HG03469 (cell line): Measurements from ENCODE around the gene NPAS3.

Source experiments
- ATAC-seq: cut with Tn5 transposase; IDR thresholded peaks from one replicate; pipeline ENCODE4 v1.9.1; 2021; ENCODE audit warnings: mild to moderate bottlenecking, moderate library complexity, moderate number of reproducible peaks; ENCODE audit not compliant: unreplicated experiment

Gene NPAS3

DNA sequence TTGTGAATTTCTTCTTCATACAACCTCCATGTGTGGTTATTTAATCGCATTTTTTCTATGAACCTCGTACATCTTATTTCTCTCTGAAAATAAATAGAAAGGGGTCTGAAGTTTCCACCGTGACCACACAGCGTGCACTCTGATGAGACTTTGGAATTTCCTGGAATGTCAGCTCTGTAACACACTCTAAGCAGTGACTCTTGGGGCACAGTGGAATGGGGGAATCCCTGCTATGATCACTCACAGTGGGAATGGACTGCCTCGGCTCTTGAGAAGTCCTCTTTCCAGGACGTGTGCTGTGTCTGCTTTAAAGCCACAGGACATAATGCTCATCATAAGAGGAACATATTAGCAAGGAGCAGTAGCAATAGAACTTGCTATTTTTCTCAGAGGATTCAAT lies 596.0 kb downstream of the NPAS3 start:
- ATAC-seq: no peak

DNA sequence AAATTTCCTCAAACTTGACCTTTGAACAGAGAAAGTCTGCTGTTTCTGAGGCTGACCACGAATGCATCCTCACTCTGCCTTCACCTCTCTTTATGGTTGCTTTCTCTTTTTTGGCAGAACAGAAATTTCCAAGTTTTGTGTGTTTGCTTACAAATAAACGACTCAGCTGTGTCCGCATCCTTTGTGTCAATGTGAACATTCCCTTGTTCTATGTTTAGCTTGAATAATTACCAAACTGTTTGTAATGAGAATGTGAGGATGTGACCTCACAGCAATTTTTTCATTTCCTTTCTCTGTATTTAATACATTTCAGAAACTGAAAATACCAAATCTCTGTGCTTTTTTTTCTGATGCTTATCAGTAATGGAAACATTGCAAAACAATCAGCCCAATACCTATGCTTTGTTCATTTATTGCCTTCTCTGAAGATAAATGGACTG lies 601.3 kb downstream of the NPAS3 start:
- no peak for ATAC-seq

DNA sequence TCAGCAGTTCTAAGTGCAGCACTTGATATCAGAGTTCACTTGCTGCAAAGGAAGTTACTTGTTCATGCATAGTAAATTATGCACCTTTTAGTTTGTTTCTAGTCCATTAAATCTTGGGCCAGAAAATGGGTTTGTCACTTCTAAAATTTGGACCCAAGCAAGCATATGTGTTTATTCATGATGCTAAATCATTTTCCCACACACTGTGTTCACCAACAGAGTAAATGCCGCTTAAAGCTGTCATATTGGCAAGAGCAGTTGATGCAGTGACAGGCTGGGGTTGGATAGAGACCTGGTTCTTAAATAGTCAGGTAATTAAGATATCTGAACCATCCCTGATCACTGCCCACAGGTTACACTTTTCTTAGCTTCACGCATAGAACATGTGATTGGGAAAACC lies 602.5 kb downstream of the NPAS3 start:
- no peak for ATAC-seq

DNA sequence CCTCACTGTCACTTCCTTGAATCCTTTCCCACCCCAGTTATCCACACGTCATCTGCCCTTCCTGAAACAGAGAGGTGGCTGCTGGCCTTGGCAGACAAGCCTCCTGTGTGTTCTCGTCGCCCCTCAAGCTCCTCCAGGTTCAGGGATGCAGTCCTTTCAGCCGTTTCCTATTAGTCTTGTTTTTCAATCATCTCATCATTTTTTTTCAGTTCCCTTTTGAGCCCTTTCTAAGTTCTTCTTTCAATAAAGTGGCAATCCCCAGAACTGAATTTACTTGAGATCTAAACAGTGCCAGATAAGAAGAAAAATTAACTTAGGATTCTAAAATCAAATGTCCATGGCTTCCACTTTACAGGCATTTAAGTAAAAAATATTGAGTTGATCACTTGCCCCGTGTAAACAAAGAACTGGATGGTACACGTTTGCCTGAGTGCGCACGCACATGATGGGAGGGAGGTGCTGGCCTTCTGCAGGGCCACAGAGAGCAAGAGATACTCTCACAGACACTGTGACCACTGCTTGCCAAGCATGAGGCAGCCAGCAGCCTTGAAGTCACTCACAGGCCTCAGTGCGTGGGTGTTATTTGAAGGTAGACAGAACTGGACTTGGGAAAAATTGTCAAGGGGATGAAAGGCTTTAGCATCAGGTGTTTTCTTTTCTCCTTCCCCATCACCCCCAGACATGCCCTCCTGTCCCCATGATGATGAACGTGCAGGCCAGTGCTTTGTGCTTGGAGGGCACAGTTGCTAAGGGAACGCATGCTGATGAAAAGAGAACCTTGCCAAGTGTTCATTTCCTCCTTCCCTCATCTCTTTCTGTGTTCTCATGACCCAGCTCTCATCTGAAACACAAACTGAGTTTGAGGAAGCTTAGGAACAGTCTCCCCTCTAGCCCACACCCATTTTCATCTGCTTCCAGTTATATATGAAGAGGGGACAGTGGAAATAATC lies 603.9 kb downstream of the NPAS3 start:
- no peak for ATAC-seq

DNA sequence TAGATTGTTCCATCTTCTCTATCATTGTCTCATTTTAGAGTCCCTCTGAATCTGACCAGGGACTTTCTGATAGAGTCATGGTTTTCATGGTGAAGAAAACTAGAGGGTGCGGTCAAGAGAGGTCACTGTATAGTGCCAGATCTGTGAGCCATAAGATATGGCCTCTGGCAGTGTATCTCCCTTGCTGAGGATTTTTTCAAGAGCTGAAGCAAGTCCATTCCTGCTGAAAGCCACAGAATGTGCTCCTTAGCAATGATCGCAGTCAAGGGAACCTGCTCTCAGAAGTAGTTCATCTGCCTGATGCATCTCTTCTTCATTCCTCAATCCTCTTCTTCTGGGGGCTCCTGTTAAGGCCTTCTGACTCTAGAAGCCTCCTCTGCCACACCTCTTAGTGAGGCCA lies 607.0 kb downstream of the NPAS3 start:
- ATAC-seq: no peak

DNA sequence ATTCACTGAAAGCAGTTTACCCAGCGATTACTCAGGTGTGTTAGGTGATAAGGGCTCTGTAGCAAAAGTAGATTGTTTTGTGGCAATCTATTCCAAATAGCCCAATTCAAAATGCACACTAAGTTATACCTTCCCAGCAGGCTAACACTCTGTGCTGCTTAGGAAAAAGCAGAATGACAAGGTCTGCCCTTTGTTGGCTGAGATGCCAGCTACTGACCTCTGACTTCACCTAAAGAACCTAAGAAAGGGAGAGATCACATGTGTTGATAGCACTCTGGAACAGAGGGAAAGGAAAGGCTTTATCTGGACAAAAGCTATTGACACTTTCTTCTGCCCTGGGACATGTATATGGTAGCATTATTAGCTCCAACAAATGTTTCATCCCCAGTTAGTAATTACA lies 609.9 kb downstream of the NPAS3 start:
- ATAC-seq: no peak

DNA sequence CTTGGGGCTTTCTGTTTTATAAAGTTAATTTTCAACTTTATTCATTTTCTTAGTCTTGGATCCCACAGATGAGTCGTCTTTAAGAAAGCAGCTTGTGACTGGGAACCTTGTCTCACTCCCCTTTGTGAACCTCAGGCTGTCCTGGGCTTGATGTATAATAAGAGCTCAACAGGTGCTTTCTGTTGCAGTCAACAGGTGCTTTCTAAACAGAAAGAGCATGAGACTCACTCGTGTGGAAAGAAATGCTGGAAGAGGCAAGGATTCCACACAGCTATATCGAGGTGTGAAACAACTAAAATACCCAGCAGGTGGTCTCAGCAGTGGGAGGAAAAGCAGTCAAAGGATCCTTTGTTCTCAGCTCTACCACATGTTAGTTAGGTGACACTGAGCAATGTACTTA lies 613.3 kb downstream of the NPAS3 start:
- ATAC-seq: no peak

DNA sequence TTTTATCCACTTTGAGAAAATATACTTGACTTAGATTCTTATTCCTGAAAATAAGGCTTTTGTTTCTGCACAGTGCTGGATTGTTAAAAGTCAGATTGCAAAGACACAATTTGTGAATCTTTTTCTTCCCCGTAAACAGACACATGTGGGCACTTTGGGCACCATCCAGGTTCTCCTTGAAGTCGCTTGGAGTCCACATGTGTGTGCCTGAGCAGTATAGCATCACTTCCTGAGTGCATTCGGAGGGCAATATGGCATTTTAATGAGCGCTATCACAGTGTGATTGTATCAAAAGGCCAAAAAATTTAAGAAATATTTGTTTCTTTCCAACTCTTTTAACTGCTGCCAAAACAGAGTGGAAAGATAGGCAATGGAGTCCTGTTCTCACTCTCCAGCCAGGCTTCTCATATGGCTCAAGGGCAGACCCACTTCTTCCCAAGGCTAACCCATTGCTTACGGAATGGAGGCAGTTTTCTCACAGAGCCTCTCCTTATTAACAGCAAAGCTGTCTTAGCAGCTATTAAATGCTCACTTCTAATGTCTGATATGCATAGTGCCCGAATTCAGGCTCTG lies 615.1 kb downstream of the NPAS3 start:
- ATAC-seq: no peak

DNA sequence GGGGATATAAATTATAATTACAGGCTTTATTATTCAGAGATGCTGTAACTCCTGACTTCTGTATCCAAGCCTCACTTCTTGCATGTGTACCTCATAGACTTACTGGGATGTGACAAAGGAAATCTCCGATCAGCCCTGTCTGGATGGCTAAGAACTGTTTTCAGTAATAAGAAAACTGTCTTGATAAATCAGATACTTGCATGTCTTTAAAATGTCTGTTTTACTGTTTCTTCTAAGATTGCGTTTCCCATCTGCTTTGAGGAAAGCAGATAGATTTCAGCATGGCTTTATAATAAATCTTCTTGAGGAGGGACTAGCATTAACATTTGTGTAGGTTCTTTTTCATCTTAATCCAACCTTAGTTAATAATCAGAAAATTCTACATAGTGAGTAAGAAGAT lies 616.3 kb downstream of the NPAS3 start:
- ATAC-seq: no peak

DNA sequence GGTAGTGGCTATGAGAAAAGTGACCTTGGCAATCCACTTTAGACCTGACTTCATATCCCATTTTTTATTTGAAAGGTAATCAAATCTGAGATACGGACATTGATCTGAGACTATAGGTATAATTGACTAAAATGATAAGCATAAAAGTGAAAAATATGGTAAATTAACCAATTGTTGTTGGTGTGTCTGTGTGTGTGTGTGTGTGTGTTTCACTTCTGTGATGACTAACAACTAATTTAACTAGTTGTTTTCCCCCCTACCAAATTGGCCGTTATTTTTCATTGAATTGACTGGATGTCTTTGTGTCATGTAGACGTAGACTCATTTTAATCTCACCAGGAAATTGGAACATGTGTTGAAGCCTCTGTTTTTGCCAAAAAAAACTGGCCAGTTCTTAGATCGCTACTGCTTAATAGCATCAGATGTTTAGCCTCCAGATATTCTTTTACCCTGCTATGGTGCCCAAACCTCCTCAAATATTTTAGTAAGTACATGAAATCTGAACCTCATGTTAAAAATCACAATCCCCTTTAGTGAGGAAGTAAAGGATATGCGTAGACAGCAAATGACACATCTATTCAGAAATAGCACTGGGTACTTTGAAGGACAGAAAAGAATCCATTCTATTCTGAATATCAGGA lies 617.2 kb downstream of the NPAS3 start:
- ATAC-seq: no peak

DNA sequence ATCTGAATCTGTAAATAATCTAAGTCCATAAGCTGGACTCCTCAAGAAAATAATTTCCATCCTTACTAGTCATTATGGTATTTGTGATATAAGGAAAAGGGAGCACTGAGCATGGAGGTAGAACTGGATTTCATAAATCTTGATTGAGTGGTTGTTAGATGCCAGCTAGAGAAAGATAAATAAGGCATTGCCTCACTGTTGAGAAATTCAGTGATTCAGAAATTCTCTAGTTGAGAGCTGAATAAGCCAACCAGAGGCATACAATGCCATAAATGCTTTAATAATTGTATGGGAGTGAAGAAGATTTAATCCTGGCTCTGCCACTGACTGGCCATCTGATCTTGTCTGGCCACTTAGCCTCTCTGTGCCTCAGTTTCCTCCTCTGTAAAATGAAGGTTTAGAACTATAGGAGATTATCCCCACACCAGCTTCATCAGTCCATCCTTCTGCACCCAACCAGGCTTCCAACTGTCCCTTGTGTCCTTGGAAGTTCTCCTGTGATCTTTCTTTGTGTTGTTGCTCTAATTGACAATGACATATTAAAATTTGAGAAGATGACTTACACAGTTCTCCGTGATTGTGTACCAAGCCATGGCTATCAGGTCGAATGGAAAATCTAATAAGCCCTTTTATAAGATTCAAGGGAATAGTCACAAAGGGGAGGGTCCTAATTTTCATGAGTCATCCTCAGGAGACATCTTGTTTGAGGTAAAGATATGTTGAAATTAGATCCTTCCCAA lies 617.9 kb downstream of the NPAS3 start:
- no peak for ATAC-seq

DNA sequence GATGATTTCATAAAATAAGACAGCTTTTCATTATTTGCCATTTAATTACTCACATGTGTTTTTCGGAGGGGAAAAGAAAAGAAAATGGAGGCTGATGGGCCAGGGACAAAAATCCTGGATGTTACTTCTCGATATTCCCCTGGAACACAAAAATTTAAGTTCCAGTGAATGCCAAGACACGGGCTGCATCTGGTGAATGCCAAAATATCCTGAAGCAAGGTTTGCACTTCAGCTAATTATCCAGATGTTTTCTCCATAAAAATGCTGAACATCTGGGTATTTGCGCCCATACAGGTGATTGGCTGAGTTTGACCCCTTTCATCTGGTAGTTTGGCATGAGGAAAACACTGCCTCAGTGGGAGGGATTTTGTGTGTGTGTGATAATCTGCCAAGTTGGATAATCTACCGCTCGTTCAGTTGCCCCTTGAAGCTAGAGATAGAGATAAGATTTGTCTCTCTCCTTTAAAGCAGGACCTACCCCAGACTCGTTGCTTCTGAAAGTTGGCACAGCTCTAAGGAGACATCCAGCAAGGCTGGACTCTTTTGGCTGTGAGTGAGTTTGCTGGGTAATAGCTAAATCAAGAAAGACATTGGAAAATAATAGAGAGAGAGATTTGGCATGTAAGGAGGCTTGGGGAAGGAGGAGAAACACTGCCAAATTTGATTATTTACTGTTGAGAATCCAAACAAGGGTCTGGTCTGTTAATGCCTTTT lies 622.2 kb downstream of the NPAS3 start:
- ATAC-seq: no peak

DNA sequence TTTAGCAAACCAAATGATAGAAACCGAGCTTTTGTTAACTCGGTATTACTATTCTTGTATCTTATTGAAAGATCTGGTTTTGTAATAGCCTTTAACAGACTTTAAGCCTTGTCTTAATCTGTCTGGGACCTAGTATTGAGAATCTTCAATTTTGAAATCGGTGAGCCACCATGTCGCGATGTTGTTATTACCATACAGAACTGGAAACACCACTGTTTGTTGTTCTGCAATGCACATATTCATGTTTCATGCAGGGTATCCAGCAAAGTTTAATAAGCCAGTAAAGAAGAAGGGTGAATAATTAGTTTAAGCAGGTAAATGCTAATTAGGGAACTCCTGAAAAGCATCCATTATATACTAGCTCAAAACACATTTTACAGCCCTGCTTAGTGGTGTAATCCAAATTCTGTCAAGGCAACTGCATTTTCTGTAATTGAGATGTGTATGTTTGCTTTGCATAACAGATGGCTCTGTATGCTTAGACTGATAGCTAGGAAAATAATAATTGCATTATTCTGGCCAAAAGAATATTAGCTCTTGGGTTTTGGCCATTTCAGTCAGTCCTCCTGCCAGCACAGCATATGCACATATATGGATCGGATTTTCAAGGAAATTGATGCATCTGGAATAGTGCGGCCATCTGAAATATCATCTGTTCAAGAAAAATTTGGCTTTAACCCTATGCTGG lies 623.0 kb downstream of the NPAS3 start:
- ATAC-seq: no peak

DNA sequence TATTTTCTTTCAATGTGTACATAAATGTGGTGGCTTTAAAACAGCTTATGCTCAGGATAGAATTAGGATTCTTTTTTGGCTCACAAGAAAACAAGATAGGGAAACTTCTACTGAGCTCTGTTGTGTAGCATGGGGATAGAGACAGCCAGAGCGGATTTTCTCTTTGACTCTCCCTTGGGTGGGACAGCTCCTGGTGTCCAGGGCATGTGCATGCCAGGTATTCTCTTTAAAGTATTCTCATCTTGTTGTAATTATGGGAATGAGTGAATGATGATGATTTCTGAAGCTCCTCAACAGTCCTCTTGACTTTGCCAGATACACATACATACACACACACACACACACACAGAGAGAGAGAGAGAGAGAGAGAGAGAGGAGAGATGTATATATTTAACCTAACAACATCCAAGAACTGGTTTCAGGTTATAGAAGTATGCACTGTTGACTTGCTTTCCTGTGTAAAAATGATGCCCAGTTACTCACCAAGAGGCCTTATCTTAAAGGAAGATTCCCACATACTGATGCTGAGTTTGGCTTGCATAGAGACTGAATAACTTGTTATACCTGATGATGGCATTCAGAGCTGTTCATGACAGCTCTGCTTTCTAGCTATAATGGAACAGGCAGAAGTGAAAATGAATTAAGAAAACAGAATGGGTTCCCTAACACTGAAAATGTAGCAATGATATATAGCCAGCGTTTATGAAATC lies 624.7 kb downstream of the NPAS3 start:
- no peak for ATAC-seq

DNA sequence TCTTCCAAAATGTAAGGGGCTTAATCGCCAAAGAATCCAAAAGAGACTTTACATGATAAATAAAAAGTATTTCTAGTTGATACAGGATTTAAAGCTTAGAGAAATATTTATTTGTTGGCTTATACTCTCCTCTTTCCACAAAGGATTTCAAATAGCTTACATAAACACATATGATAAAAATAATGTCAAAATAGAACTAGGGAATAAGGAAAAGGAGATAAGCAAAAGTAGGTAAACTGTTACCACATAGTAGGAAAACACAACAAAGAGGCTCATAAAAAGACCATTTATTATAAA lies 625.2 kb downstream of the NPAS3 start:
- ATAC-seq: no peak

DNA sequence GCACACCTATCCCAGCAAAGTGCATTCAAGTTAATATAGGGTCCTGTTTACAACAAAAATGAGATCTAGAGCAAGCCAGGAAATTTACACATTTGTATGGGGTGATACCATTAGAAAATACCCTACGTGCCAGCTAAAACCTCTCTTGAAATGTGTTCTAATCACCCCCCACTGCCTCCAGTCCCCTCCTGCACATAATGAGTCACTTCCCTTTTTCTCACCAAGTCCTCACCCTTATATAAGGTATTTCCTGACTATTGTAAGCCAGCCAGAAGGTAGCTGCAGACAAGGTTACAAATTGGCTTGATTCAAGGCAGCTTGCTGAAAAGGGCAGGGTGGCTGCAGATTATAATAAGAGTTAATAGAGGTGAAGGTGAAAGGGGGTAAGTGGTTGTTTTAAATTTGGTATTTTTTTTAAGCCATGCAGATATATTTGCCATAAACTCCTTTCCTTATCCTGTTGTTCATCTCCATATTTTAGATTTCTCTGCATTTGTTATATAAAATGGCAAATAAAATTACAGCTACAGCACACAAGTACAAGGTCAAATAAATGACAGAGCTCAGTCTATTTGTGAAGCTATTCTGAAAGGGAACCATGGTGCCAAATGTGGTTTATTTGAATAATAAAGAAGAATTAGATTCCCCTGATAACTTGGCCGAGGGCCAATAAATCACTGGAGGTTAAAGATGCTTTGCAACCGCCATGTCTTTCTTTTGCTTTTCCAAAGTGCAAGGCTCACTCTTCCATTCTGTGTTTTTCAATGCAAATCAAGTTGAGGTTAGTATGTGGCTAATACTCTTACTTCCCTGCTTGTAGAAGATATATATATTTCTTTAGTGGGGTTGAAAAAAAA lies 626.3 kb downstream of the NPAS3 start:
- ATAC-seq: peak; percentile 58

DNA sequence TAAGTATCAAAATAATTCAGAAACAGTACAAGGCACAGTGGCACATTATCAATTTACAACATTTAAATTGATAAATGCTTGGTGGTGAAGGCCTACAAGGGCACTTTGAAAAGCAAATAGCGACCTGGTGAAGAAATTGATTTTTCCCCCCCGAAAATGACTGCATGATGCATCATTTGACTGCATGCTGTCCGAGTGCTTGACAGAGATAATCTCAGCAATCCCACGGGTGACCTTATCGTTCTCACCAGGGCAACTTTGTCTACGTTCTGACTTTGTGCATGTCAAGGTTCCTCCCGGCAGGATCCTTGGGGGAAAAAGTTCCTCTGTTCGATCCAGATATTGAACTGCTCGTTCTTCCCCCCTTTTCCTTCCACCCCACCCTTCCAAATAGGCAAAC lies 627.4 kb downstream of the NPAS3 start:
- no peak for ATAC-seq

DNA sequence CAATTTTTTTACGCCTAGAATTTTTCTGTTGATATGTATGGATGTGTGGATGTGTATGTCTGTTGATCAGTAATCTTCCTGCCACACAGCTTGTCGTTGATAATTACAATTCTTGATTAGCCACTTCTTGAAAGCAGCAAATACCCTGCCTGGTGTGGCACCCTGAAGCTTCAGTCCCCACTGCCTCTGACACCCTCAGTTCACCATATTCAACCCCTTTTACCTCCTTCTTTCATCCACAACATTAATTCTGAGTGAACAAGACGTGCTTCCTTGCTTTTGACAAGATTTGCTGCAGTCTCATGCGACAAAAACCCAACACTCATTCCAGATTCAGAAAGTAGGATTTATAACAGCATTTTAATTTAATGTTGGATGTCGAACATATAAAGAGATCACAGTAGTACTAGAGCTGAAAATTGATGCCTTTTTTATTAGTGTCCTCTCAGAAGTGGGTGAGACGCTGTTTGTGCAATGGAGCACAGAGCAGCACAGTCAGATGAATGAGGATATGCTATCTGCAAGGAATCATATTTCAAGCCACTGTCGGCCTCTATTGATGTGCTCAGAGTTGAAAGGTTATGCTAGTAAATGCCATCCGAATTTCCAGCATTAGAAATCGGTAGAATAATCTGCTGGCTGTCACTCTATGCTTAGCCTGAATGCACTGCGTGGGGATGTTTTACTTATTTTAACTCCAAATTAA lies 628.5 kb downstream of the NPAS3 start:
- no peak for ATAC-seq
